ENCODE results near the gene LGMN. TPM values are rescaled to one million over a fixed set of nuclear protein-coding genes. Genes with fewer than 3 reads are reported as not detected.

LGMN gene
- total and polyA plus RNA-seq, 2 of the 8 experiments (the other 6 are each of a cell fraction or from before 2014, with no cell fraction given), result 57.4 to 83.4 TPM

DNA sequence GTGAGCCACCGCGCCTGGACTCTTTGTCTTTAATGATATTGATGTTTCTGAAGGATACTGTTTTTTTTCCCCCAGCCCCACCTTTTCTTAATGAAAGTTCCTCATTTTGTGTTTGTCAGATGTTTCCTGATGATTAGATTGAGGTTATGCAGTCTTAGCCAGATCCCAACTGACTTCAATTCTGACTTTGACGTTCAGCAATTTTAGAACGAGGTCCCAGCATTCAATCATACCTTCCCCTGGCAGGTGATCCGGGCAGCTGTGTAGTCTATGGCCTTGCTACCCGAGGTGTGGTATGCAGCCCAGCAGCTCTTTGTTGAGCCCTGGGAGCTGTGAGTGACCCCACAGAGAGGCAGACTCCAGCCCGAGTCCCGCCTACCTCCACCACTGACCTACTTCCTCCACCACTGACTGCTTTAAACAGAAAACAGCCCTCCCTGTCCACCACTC lies 82.7 kb downstream of the LGMN start:
- ChIA-PET POLR2A (ENCODE audit: partially characterized antibody) (no interaction called here), CTCF (ENCODE audit: partially characterized antibody) (interaction anchor here (0.6 to 1.4 kb wide), 6 partner anchors 9 to 1417 kb away, joined by 3 to 4 read pairs (median 4); no protein-coding TSS in a partner anchor)
- Histone ChIP-seq H3K23me2 (ENCODE audit: low read depth, low read length) (no peaks in the 10 kb centered on the region), H2BK120ac (replicated peaks; ENCODE audit: low read depth, low read length) (no peak overlapping the region), H3K79me1 (ENCODE audit: low read depth, low read length) (no peaks in the 10 kb centered on the region; the same call in 1 of the 2 replicates), H4K8ac (ENCODE audit: extremely low read depth, insufficient read depth, low read length) (0 out of 2 replicates have a peak overlapping the region, but pooled peaks have one; percentile 31), H2BK15ac (ENCODE audit: low read length) (no peak overlapping the region), H3K23ac (ENCODE audit: insufficient read length) (no peak overlapping the region), H3K9ac (replicated peaks in 1 of 4; ENCODE audit: extremely low read depth in 1 of 4, low read depth in 3 of 4, low read length in 3 of 4) (no peak overlapping the region), H4K91ac (replicated peaks; ENCODE audit: insufficient read length, low read length) (no peak overlapping the region), H4K5ac (ENCODE audit: insufficient read length, low read depth, low read length) (no peak overlapping the region), H2BK5ac (ENCODE audit: low read depth, low read length) (no peak overlapping the region), H2AK5ac (ENCODE audit: low read depth, low read length) (no peak overlapping the region), H3K4ac (replicated peaks; ENCODE audit: insufficient read length, low read depth, low read length) (peak overlapping the region; percentile 85), H2BK12ac (ENCODE audit: low read depth, low read length) (no peak overlapping the region), H2BK20ac (ENCODE audit: low read length) (no peak overlapping the region), H3K14ac (ENCODE audit: insufficient read length) (no peak overlapping the region), H3K4me1 (replicated peaks in 1 of 4; ENCODE audit: control insufficient read depth in 3 of 4, insufficient read depth in 4 of 4, low read length in 3 of 4) (peaks cover 0 to 2% (median 0%) of the 10 kb centered on the region in 4 experiments; a peak in 1 of 7 replicates), H3K36me3 (ENCODE audit: control insufficient read depth in 2 of 4, insufficient read depth in 4 of 4, low read length in 3 of 4) (no peaks in the 10 kb centered on the region), H2AFZ (ENCODE audit: low read length) (0 out of 2 replicates have a peak overlapping the region, but pooled peaks have one; percentile 44), H3K18ac (ENCODE audit: extremely low read depth, low read length) (no peak overlapping the region), H3K4me2 (ENCODE audit: insufficient read depth in 1 of 2, low read depth in 2 of 2, low read length in 2 of 2) (no peak overlapping the region), H3K4me3 (ENCODE audit: extremely low read depth in 1 of 4, insufficient read depth in 2 of 4, low read depth in 3 of 4, low read length in 4 of 4) (no peak overlapping the region), H3K27me3 (replicated peaks in 1 of 4; ENCODE audit: control insufficient read depth in 3 of 4, extremely low read depth in 1 of 4, insufficient read depth in 3 of 4, low read length in 3 of 4) (no peaks in the 10 kb centered on the region), H4K20me1 (replicated peaks in 1 of 2; ENCODE audit: control insufficient read depth in 1 of 2, insufficient read depth in 2 of 2, low read length in 2 of 2) (no peaks in the 10 kb centered on the region), H3K27ac (ENCODE audit: low read depth, low read length) (no peak overlapping the region), H3K56ac (replicated peaks; ENCODE audit: insufficient read length, low read depth, low read length) (no peak overlapping the region), H3K79me2 (ENCODE audit: control insufficient read depth in 1 of 2, insufficient read depth in 2 of 2, low read length in 2 of 2) (no peaks in the 10 kb centered on the region), H3K9me3 (ENCODE audit: insufficient read depth in 2 of 2, low read depth in 1 of 2, low read length in 1 of 2) (no peaks in the 10 kb centered on the region)
- no peak for FAIRE-seq
- no peak for TF ChIP-seq KDM5A (IDR thresholded peaks at IDR 0.05; ENCODE audit: low read length)
- no peak for TF ChIP-seq FOSL1 (IDR thresholded peaks at IDR 0.05; ENCODE audit: insufficient read depth, low read depth, low read length)
- no peak for DNase-seq (ENCODE audit: low read depth in 1 of 2, low spot score in 2 of 2)
- 83% methylated on average over 6 of the region's 8 CpGs; no CpG with 5 or more reads in 1 of the 2 experiments for WGBS, 2 experiments (ENCODE audit: extremely low coverage in 1 of 2, insufficient coverage in 1 of 2, insufficient read length in 1 of 2, insufficient replicate concordance in 2 of 2, low coverage in 1 of 2, low lambda C conversion rate in 2 of 2, missing lambda C conversion rate in 1 of 2)

Data from H1 (cell line).